ENCODE results near the gene RAD51. TPM values are rescaled to one million over a fixed set of nuclear protein-coding genes. Genes with fewer than 3 reads are reported as not detected.

Gene RAD51
- total RNA-seq, 6 donors from 2014 or later, result 1.0 to 3.4 (median 2.1) TPM; not detected in 1

GRCh38 chr15:40775007-40775406 is 80.0 kb downstream of the RAD51 start:
- Histone ChIP-seq H3K9me3 (no peaks in the 10 kb centered on the region), H3K27me3 (no peaks in the 10 kb centered on the region), H3K4me3 (no peak overlapping the region), H3K36me3 (peaks cover 15 to 91% (median 68%) of the 10 kb centered on the region in 4 donors), H3K4me1 (peaks cover 0 to 21% (median 13%) of the 10 kb centered on the region in 4 donors), H3K27ac (no peak overlapping the region)
- DNase-seq, result no peak
- 92 to 93% methylated on average over 10 of the region's 10 CpGs for WGBS, 2 donors
- no peak for TF ChIP-seq EP300 (IDR thresholded peaks at IDR 0.05)
- TF ChIP-seq POLR2A (IDR thresholded peaks at IDR 0.05), result no peak
- no peak for ATAC-seq (ENCODE audit: low FRiP score in 2 of 2)

DNA sequence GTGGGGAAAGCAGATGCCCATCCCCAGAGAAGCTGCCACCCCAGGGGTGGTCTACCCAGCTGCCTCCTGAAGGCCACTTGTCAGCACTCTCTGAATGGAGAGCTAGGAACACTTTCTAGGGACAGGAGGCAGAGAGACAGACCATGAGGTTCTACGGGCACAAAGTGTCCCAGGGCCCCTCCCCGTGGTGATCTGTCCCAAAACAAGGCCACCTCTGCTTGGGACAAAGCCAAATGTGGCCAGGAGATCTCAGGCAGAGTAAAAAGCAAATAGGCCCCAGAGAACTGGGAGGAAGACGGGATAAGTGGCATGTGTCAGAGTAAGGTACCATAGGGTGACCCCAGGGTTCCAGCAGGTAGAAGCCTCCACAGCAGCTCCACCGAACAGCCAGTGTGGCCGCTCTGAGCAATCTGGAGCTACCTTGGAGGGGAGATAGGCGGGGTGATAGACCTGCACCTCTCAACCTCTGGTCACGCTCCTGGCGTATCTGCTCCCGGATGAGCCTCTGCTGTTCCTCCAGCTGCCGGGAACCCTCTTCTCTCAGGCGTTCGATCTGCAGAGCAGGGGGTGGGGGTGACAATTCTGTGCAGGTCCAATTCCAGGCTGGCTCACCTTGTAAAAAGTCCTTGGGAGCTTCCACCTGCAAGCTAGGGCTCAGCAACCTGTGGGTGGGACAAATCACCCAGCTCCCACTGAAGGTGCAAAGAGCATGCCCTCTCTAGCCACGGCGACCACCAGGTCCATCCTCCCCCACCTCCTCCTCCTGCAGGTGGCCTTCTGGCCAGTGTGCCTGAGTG is 81.0 kb downstream of the RAD51 start:
- 94 to 95% methylated on average over 10 to 12 of the region's 14 CpGs for WGBS, 2 donors
- TF ChIP-seq EP300 (IDR thresholded peaks at IDR 0.05) (no peak), POLR2A (IDR thresholded peaks at IDR 0.05) (no peak), CTCF (IDR thresholded peaks at IDR 0.05) (no peak), POLR2AphosphoS5 (IDR thresholded peaks at IDR 0.05) (no peak)

GRCh38 chr15:40776537-40777141 is 81.7 kb downstream of the RAD51 start:
- no peaks in the 10 kb centered on the region for H3K9me3 ChIP-seq
- H3K4me1 ChIP-seq, result peaks cover 0 to 12% (median 5%) of the 10 kb centered on the region in 4 donors
- TF ChIP-seq POLR2AphosphoS5 (IDR thresholded peaks at IDR 0.05) (no peak), EP300 (IDR thresholded peaks at IDR 0.05) (no peak), POLR2A (IDR thresholded peaks at IDR 0.05) (no peak), CTCF (IDR thresholded peaks at IDR 0.05) (no peak)
- H3K4me3 ChIP-seq, result no peak overlapping the region
- 70 to 79% methylated on average over 11 of the region's 11 CpGs for WGBS, 2 donors
- H3K36me3 ChIP-seq, result peaks cover 15 to 80% (median 63%) of the 10 kb centered on the region in 4 donors
- DNase-seq (peak; percentile 44 to 90), ATAC-seq (ENCODE audit: low FRiP score in 2 of 2) (peak; percentile 59 to 87)
- peak overlapping the region in 2 of 4 donors; percentile 58 to 70 for H3K27ac ChIP-seq
- H3K27me3 ChIP-seq, result no peaks in the 10 kb centered on the region

More for the DNA sequence above, 81.0 kb downstream of the RAD51 start:
- DNase-seq (no peak), ATAC-seq (ENCODE audit: low FRiP score in 2 of 2) (no peak)
- H3K27ac ChIP-seq, result peak overlapping the region in 2 of 4 donors; percentile 58 to 70
- H3K4me3 ChIP-seq, result no peak overlapping the region
- peaks cover 0 to 12% (median 6%) of the 10 kb centered on the region in 4 donors for H3K4me1 ChIP-seq
- no peaks in the 10 kb centered on the region for H3K27me3 ChIP-seq
- peaks cover 15 to 84% (median 65%) of the 10 kb centered on the region in 4 donors for H3K36me3 ChIP-seq
- no peaks in the 10 kb centered on the region for H3K9me3 ChIP-seq

Small RNA genes within 50 kb of the gene (small RNA-seq; reads per million reads assigned to genes)
- gene SUMO2P15, result 0 reads per million in 4 donors

Other genes starting within 250 kb of the RAD51 start
- 10 to 100 TPM in 5 of 6 donors, 1 to 10 TPM in 1; 3.1 to 20.6 (median 14.6) TPM for gene CHST14, start 224.2 kb upstream of the RAD51 start, total RNA-seq
- gene CCDC32, start 130.1 kb upstream of the RAD51 start, total RNA-seq, result 10 to 100 TPM; 17.1 to 56.9 (median 24.1) TPM
- gene RPUSD2, start 125.9 kb upstream of the RAD51 start, total RNA-seq, result 10 to 100 TPM in 2 of 6 donors, 1 to 10 TPM in 4; 3.1 to 11.6 (median 7.8) TPM
- 1 to 10 TPM in 3 of 6 donors, under 1 TPM in 3; under 0.01 to 2.4 (median 1.3) TPM for gene KNL1, start 100.9 kb upstream of the RAD51 start, total RNA-seq
- gene RMDN3, start 60.1 kb downstream of the RAD51 start, total RNA-seq, result 100 to 1,000 TPM in 4 of 6 donors, 10 to 100 TPM in 2; 57.3 to 123 (median 105) TPM
- 100 to 1,000 TPM in 4 of 6 donors, 10 to 100 TPM in 2; 84.9 to 206 (median 105) TPM for gene GCHFR, start 68.9 kb downstream of the RAD51 start, total RNA-seq
- gene C15orf62, start 74.8 kb downstream of the RAD51 start, total RNA-seq, result 1 to 10 TPM in 5 of 6 donors, under 1 TPM in 1; 0.81 to 4.2 (median 1.4) TPM
- gene ZFYVE19, start 111.9 kb downstream of the RAD51 start, total RNA-seq, result 100 to 1,000 TPM in 1 of 6 donors, 10 to 100 TPM in 5; 19.4 to 104 (median 32.5) TPM
- 10 to 100 TPM; 15.4 to 51.3 (median 30.0) TPM for gene DNAJC17, start 112.3 kb downstream of the RAD51 start, total RNA-seq
- gene PPP1R14D, start 133.5 kb downstream of the RAD51 start, total RNA-seq, result 1 to 10 TPM in 1 of 6 donors, under 1 TPM in 1, not detected in 4; 0.34 to 3.3 TPM
- gene SPINT1, start 148.9 kb downstream of the RAD51 start, total RNA-seq, result 100 to 1,000 TPM in 5 of 6 donors, 10 to 100 TPM in 1; 99.3 to 252 (median 163) TPM
- 1 to 10 TPM in 1 of 6 donors, under 1 TPM in 2, not detected in 3; 0.46 to 2.1 (median 0.77) TPM for gene RHOV, start 179.1 kb downstream of the RAD51 start, total RNA-seq
- gene VPS18, start 199.3 kb downstream of the RAD51 start, total RNA-seq, result 10 to 100 TPM; 19.9 to 43.2 (median 29.2) TPM
- gene DLL4, start 234.2 kb downstream of the RAD51 start, total RNA-seq, result 10 to 100 TPM in 5 of 6 donors, 1 to 10 TPM in 1; 9.5 to 38.0 (median 13.7) TPM

Data from upper lobe of left lung (tissue), 6 donors.